Measurements from ENCODE around the gene PYM1.

The PYM1 gene

DNA sequence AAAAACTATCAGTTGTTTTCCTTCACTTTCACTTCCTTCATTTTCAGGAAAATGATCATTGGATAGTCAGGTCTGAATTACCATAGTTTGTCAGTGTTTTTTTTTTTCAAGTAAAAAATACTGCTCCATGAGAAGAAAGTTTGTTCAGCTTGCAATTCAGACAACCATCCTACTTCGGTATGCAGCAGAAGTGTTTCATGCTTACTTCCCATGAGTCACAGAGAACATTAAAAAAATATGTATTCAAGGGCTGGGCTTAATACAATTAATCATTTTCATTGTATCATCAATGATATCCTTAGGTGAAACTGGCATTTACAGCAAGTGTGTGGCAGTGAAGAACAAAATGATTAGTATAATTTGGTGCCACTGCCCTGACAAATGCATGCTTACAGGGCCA, 21.6 kb downstream of the PYM1 start:
- H3K27ac ChIP-seq: no peak overlapping the region
- TF ChIP-seq, protein P1, sequence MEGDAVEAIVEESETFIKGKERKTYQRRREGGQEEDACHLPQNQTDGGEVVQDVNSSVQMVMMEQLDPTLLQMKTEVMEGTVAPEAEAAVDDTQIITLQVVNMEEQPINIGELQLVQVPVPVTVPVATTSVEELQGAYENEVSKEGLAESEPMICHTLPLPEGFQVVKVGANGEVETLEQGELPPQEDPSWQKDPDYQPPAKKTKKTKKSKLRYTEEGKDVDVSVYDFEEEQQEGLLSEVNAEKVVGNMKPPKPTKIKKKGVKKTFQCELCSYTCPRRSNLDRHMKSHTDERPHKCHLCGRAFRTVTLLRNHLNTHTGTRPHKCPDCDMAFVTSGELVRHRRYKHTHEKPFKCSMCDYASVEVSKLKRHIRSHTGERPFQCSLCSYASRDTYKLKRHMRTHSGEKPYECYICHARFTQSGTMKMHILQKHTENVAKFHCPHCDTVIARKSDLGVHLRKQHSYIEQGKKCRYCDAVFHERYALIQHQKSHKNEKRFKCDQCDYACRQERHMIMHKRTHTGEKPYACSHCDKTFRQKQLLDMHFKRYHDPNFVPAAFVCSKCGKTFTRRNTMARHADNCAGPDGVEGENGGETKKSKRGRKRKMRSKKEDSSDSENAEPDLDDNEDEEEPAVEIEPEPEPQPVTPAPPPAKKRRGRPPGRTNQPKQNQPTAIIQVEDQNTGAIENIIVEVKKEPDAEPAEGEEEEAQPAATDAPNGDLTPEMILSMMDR (conservative IDR thresholded peaks at IDR 0.05): no peak

GRCh38 chr12:55901881-55902490, 25.7 kb downstream of the PYM1 start:
- TF ChIP-seq, protein P1 (conservative IDR thresholded peaks at IDR 0.05): no peak
- no peak overlapping the region for H3K27ac ChIP-seq

DNA sequence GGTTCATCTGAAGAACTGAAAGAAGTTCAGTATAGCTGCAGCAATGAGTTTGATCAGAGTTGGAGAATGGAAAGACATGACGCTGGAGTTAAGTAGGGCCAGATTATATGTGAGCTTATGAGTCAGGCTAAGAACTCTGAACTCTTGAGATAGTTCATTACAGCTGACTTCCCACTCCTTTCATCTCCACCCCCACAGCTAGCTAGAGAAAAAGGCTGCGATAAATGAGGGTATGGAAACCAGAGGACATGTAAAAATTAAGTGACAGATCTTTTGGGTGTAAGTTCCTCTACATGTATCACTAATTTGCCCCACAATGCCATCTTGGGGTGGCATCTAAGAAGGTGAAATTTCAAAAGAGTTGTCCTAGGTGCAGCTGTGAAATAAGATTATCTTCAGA, 28.6 kb downstream of the PYM1 start:
- TF ChIP-seq, protein P1 (conservative IDR thresholded peaks at IDR 0.05): no peak
- H3K27ac ChIP-seq: no peak overlapping the region

DNA sequence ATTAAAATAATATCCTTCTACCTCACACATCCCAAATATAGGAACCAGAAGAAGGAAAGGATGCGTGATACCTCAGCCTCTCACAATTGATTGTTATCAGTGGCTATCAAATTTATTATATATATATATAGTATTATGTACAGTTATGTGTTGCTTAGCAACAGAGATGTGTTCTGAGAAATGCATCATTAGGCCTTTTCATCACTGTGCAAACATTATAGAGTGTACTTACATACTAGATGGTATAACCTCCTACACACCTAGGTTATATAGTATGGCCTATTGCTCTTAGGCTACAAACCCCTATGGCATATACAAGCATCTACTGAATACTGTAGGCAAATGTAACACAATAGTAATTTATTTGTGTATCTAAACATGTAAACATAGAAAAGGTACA, 34.0 kb downstream of the PYM1 start:
- TF ChIP-seq, protein P1 (conservative IDR thresholded peaks at IDR 0.05): no peak
- H3K27ac ChIP-seq: no peak overlapping the region

DNA sequence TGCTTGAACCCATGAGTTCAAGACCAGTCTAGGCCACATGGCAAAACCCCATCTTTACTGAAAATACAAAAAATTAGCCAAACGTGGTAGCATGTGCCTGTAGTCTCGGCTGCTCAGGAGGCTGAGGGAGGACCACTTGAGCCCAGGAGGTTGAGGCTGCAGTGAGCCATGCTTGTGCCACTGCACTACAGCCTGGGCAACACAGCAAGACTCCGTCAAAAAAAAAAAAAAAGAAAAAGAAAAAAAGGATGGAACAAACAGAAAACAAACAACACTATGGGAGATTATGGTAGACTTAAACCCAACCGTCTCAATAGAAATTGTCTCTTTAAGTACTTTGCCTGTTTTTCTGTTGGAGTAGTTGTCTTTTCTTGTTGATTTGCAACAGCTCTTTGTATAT, 36.4 kb downstream of the PYM1 start:
- TF ChIP-seq, protein P1 (conservative IDR thresholded peaks at IDR 0.05): no peak

GRCh38 chr12:55885113-55885512, 42.6 kb downstream of the PYM1 start:
- TF ChIP-seq, protein P1 (conservative IDR thresholded peaks at IDR 0.05): no peak
- no peak overlapping the region for H3K27ac ChIP-seq

More for the DNA sequence above, 36.4 kb downstream of the PYM1 start:
- H3K27ac ChIP-seq: no peak overlapping the region

- H3K27ac ChIP-seq: no peak overlapping the region
- TF ChIP-seq, protein P1 (conservative IDR thresholded peaks at IDR 0.05): no peak
Observed at GRCh38 chr12:55877824-55878223, 49.9 kb downstream of the PYM1 start.
